Lung (tissue), 12 donors: ENCODE results near the gene ZBTB26. TPM values are rescaled to one million over a fixed set of nuclear protein-coding genes. Genes with fewer than 3 reads are reported as not detected.
A peak's percentile ranks its signal among the peaks of the same experiment; 100 is the strongest.

ENCODE experiments used
- ATAC-seq: fragments of 200-7000 bp; cut with Tn5 transposase; one replicate; pipeline ENCODE4 v1.9.1; 2020; ENCODE audit warnings: moderate number of reproducible peaks; ENCODE audit not compliant: insufficient read depth, low FRiP score
- DNase-seq, 3 donors: peaks; one replicate each; pipeline ENCODE4 v3.0.0-alpha.2; 2013 to 2017
- H3K27ac ChIP-seq, 2 donors: one replicate each; pipeline ENCODE4 v1.5.1; 2013; ENCODE audit warnings: mild to moderate bottlenecking in 2 of 2, moderate library complexity in 2 of 2, control low read depth in 1 of 2, inconsistent platforms in 1 of 2, low read depth in 1 of 2, low read length in 1 of 2
- H3K27me3 ChIP-seq, 3 donors: one replicate each; pipeline ENCODE4 v1.5.1; 2013; ENCODE audit warnings: low read length in 2 of 3; ENCODE audit not compliant: control insufficient read depth in 3 of 3, insufficient read depth in 3 of 3
- H3K36me3 ChIP-seq, 4 donors: one replicate each; pipeline ENCODE4 v1.5.1; 2013; ENCODE audit warnings: low read length in 4 of 4, mild to moderate bottlenecking in 1 of 4, moderate library complexity in 1 of 4; ENCODE audit not compliant: control insufficient read depth in 4 of 4, insufficient read depth in 4 of 4
- H3K4me1 ChIP-seq, 5 donors: one replicate each; pipeline ENCODE4 v1.5.1; 2013; ENCODE audit warnings: low read length in 5 of 5, mild to moderate bottlenecking in 2 of 5, moderate library complexity in 1 of 5; ENCODE audit not compliant: control insufficient read depth in 5 of 5, insufficient read depth in 5 of 5
- H3K4me3 ChIP-seq: one replicate; pipeline ENCODE4 v1.5.1; 2013; ENCODE audit warnings: mild to moderate bottlenecking, control low read depth, moderate library complexity
- H3K9ac ChIP-seq, 2 donors: one replicate each; pipeline ENCODE4 v1.5.1; 2013; ENCODE audit warnings: low read length in 2 of 2, control low read depth in 1 of 2; ENCODE audit not compliant: insufficient read depth in 1 of 2
- H3K9me3 ChIP-seq, 4 donors: one replicate each; pipeline ENCODE4 v1.5.1; 2013; ENCODE audit warnings: low read length in 3 of 4, mild to moderate bottlenecking in 1 of 4, moderate library complexity in 1 of 4; ENCODE audit not compliant: control insufficient read depth in 4 of 4, insufficient read depth in 3 of 4
- CTCF ChIP-seq: IDR thresholded peaks from 2 replicates; pipeline ENCODE4 v1.5.1; 2012; ENCODE audit warnings: mild to moderate bottlenecking; ENCODE audit errors: control extremely low read depth, extremely low read depth
- WGBS, 2 donors: extraction: QIAGEN DNeasy Blood & Tissue Kit; methylation state at CpG; one replicate each; pipeline ENCODE4 v1.1.7; 2013; 5-methylcytosine and 5-hydroxymethylcytosine counted together
- polyA plus RNA-seq, 2 donors: library from polyadenylated mRNA; stranded (reverse); fragments of 200-250 nt; gene quantifications; one replicate each; pipeline ENCODE4 v1.2.1, GENCODE V29; 2013
- total RNA-seq, 2 donors: library from RNA; depleted of rRNA in 1 of 2; stranded (reverse); fragments of >200 nt in 1 of 2; gene quantifications; one replicate each; pipeline ENCODE4 v1.2.1, GENCODE V29; 2014 to 2021
- donor health status: control.
- donor health status: control.
- donor health status: Bipolar disorder and iron deficiency.
- donor health status: healthy.
- donor health status: DM: yes; HTN: yes; CAD: no.

ZBTB26 gene
- total and polyA plus RNA-seq, 4 donors: 2.4 to 15.0 (median 3.3) TPM

- TF ChIP-seq CTCF: no peak
- Histone ChIP-seq H3K4me3 (no peak overlapping the region), H3K9me3 (no peaks in the 10 kb centered on the region), H3K4me1 (peaks cover 2 to 25% (median 12%) of the 10 kb centered on the region in 5 donors), H3K27me3 (no peaks in the 10 kb centered on the region), H3K27ac (no peak overlapping the region), H3K9ac (no peak overlapping the region), H3K36me3 (no peaks in the 10 kb centered on the region)
- ATAC-seq (no peak), DNase-seq (no peak)
- 92 to 94% methylated on average over 3 of the region's 3 CpGs for WGBS, 2 donors
These were observed 19.0 kb upstream of the ZBTB26 start for GRCh38 chr9:122950263-122950662.

- no peak overlapping the region for H3K4me3 ChIP-seq
- no peak overlapping the region for H3K9ac ChIP-seq
- DNase-seq: peak; percentile 14 to 70 (median 64)
- H3K36me3 ChIP-seq: no peaks in the 10 kb centered on the region
- no peak for TF ChIP-seq CTCF
- H3K27me3 ChIP-seq: no peaks in the 10 kb centered on the region
- no peak overlapping the region for H3K27ac ChIP-seq
- no peak for ATAC-seq
- 97% methylated on average over 1 of the region's 1 CpG for WGBS, 2 donors
- peaks cover 2 to 19% (median 15%) of the 10 kb centered on the region in 5 donors for H3K4me1 ChIP-seq
- H3K9me3 ChIP-seq: no peaks in the 10 kb centered on the region
These were observed 18.4 kb upstream of the ZBTB26 start for GRCh38 chr9:122949696-122950095.

DNA sequence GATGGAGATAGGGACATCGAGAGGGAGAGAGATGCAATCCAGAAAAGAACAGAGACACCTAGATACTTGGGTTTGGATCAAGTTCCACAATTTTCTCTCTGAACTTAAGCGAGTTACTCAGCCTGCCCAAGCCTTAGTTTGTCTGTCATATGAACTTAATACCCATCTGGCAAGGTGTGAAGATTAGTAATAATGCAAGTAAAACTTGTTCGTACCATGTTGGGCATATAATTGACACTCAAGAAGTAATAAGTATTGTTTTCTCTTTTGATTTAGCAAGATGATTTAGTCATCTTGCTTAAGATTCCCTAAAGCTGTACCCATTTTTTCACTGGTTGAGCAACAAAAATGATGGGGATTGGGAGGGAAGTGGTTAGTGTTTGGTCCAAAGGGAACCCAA is 17.0 kb upstream of the ZBTB26 start:
- Histone ChIP-seq H3K9ac (no peak overlapping the region), H3K27ac (peak overlapping the region in 1 of 2 donors; percentile 16), H3K9me3 (no peaks in the 10 kb centered on the region), H3K4me1 (peaks cover 3 to 16% (median 10%) of the 10 kb centered on the region in 5 donors), H3K4me3 (no peak overlapping the region), H3K27me3 (no peaks in the 10 kb centered on the region), H3K36me3 (peaks cover 0 to 4% (median 0%) of the 10 kb centered on the region in 4 donors)
- TF ChIP-seq CTCF: no peak
- no peak for DNase-seq
- no peak for ATAC-seq
- WGBS, 2 donors: 85 to 92% methylated on average over 3 of the region's 3 CpGs

DNA sequence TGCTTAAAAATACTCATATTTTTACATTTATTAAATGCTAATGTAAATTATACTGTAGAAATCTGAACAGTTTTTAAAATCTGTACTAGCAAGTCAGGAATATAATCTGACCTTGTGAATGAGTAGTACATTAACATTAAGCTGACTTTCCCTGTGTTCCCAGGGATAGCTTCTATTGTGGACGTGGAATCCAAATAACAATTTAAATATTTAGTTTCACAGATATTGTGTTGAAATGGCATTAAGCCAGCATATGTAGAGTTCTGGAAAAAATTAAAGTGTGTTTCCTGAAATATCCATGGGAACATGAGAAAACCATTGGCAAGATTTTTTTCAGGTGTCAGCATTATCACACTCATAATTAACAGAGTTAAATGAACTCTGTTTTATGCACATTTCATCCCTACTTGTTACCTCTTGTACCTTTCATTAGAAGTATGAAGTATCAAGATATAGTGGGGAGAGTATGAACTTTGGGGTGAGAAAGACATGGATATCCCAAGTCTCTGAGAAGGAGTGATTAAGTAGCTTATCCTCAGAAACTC is 15.2 kb upstream of the ZBTB26 start:
- no peak for DNase-seq
- Histone ChIP-seq H3K36me3 (peaks cover 0 to 4% (median 0%) of the 10 kb centered on the region in 4 donors), H3K4me1 (peaks cover 4 to 20% (median 14%) of the 10 kb centered on the region in 5 donors), H3K9me3 (no peaks in the 10 kb centered on the region), H3K27ac (no peak overlapping the region), H3K9ac (no peak overlapping the region), H3K27me3 (no peaks in the 10 kb centered on the region), H3K4me3 (no peak overlapping the region)
- ATAC-seq: no peak
- 72 to 75% methylated on average over 1 of the region's 1 CpG for WGBS, 2 donors
- no peak for TF ChIP-seq CTCF
